ENCODE measurements around the gene SLC35G6. TPM values are rescaled to one million over a fixed set of nuclear protein-coding genes. Genes with fewer than 3 reads are reported as not detected.

The SLC35G6 gene
- total and polyA plus RNA-seq, 2 of the 13 experiments (the other 11 are each of a cell fraction or from before 2014, with no cell fraction given) = 0.07 TPM; not detected in 1

GRCh38 chr17:7508145-7508544 lies 26.9 kb downstream of the SLC35G6 start (continued):
- TF ChIP-seq JUN (CRISPR knock-in tag; IDR thresholded peaks at IDR 0.05) (no peak), TOE1 (CRISPR knock-in tag; IDR thresholded peaks at IDR 0.05) (no peak), ZNF207 (IDR thresholded peaks at IDR 0.05; ENCODE audit: borderline replicate concordance) (no peak), ZNF253 (CRISPR knock-in tag; IDR thresholded peaks at IDR 0.05; ENCODE audit: borderline replicate concordance) (no peak), DR1 (CRISPR knock-in tag; IDR thresholded peaks at IDR 0.05) (no peak)

- no TSS peak for BruUV-seq (replicated peaks)
Measured at GRCh38 chr17:7508846-7509245, 27.6 kb downstream of the SLC35G6 start.

More at GRCh38 chr17:7508846-7509245, 27.6 kb downstream of the SLC35G6 start:
- no peak for ATAC-seq
- CTCF ChIA-PET (ENCODE audit: low intra/inter-chr PET ratio, low total read pairs) = no interaction called here
- H3K9me3 ChIP-seq (ENCODE audit: low read length) = no peaks in the 10 kb centered on the region
- no peak overlapping the region for H3K9ac ChIP-seq (ENCODE audit: insufficient read depth, low read depth, low read length)
- no peaks in the 10 kb centered on the region for H4K20me1 ChIP-seq (ENCODE audit: insufficient read depth, low read length)
- no peak overlapping the region for H2AFZ ChIP-seq (ENCODE audit: low read length)
- POLR2A ChIA-PET = no interaction called here
- H3K4me3 ChIP-seq (replicated peaks in 1 of 3; ENCODE audit: insufficient read depth in 1 of 3, low read depth in 2 of 3, low read length in 3 of 3) = no peak overlapping the region
- no peak overlapping the region for H3K27ac ChIP-seq (ENCODE audit: extremely low read length, insufficient read depth, low read length)
- in situ Hi-C loops (cut with HindIII; ENCODE audit: extremely low pct_ligation_motif_present, low pct_unique_long_range_greater_than_20kb) (no loop called here), intact Hi-C loops (cut with micrococcal nuclease; ENCODE audit: unreplicated experiment) (no loop called here)
- H3K4me1 ChIP-seq (ENCODE audit: insufficient read depth, low read length) = no peaks in the 10 kb centered on the region
- peaks cover 32 to 86% of the 10 kb centered on the region in 2 experiments for H3K36me3 ChIP-seq (replicated peaks in 1 of 2; ENCODE audit: control insufficient read depth in 1 of 2, insufficient read depth in 2 of 2, low read length in 2 of 2)
- H3K79me2 ChIP-seq (ENCODE audit: insufficient read depth, low read length) = no peaks in the 10 kb centered on the region
- DNase-seq (ENCODE audit: low spot score) = no peak
- no peak for FAIRE-seq
- no peak overlapping the region for H3K4me2 ChIP-seq (ENCODE audit: low read depth, low read length)
- 99% methylated on average over 7 of the region's 9 CpGs for WGBS (ENCODE audit: low lambda C conversion rate)
- H3K27me3 ChIP-seq (ENCODE audit: control insufficient read depth in 1 of 2, insufficient read depth in 2 of 2, low read length in 2 of 2) = no peaks in the 10 kb centered on the region
- TF ChIP-seq ZBTB33 (CRISPR knock-in tag; IDR thresholded peaks at IDR 0.05) = 0 out of 2 replicates have a peak, but pooled peaks have one; percentile 29
- no peak for TF ChIP-seq NR2F1 (CRISPR knock-in tag; IDR thresholded peaks at IDR 0.05)

Measured in HepG2 (cell line).